HG03520 (cell line): ENCODE measurements around the gene FAM174C.

ENCODE experiments used
- ATAC-seq: cut with Tn5 transposase; IDR thresholded peaks from one replicate; pipeline ENCODE4 v1.9.1; 2021; ENCODE audit warnings: mild to moderate bottlenecking, moderate library complexity; ENCODE audit not compliant: unreplicated experiment

Gene FAM174C

DNA sequence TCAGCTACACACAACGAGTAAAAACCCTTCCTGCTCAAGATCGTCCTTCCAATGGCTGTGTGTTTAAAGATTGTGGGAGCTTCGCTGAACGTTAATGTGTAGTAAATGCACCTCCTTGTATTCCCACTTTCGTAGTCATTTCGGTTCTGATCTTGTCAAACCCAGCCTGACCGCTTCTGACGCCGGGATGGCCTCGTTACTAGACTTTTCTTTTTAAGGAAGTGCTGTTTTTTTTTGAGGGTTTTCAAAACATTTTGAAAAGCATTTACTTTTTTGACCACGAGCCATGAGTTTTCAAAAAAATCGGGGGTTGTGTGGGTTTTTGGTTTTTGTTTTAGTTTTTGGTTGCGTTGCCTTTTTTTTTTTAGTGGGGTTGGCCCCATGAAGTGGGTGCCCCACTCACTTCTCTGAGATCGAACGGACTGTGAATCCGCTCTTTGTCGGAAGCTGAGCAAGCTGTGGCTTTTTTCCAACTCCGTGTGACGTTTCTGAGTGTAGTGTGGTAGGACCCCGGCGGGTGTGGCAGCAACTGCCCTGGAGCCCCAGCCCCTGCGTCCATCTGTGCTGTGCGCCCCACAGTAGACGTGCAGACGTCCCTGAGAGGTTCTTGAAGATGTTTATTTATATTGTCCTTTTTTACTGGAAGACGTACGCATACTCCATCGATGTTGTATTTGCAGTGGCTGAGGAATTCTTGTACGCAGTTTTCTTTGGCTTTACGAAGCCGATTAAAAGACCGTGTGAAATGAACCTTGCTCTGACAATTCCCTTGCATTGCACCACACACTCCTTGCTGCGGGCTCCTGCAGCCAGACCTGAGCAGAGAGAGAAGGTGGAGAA is 2.7 kb upstream of the FAM174C start:
- ATAC-seq: no peak

DNA sequence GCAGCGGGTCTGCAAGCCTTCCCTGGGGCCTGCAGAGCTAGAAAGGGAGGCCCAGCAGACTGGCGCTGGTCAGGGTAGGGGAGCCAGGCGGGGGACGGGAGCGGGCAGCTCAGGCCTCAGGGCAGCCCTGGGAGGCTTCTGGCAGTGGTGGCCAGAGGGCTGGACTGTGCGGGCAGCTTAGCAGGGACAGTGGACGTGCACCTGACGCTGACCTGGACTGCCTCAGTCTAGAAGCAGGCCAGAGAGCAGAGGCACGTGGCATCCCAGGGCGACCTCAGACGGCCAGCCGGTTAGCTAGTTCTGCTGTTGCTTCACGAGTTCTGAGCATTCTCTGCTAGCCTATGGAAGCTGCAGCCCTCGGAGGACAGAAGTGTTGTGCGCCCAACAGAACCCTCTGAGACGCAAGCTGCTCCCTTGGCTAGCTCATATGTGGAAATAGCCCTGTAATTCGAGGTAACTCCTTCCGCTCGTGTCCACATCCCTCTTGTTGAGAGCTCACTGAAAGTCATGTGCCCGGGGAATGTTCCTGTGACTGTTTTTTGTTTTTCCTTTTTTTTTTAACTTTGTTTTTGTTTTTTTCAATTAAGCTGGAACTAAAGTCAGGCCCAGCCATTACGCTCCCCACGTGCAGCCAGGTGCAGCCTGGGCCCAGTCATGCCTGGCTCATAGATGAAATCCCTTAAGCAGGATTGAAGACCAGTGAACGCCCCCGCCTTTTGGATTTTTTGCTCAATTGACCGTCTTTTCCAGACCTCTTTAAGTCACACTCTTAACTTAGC is 1.9 kb upstream of the FAM174C start:
- ATAC-seq: no peak

DNA sequence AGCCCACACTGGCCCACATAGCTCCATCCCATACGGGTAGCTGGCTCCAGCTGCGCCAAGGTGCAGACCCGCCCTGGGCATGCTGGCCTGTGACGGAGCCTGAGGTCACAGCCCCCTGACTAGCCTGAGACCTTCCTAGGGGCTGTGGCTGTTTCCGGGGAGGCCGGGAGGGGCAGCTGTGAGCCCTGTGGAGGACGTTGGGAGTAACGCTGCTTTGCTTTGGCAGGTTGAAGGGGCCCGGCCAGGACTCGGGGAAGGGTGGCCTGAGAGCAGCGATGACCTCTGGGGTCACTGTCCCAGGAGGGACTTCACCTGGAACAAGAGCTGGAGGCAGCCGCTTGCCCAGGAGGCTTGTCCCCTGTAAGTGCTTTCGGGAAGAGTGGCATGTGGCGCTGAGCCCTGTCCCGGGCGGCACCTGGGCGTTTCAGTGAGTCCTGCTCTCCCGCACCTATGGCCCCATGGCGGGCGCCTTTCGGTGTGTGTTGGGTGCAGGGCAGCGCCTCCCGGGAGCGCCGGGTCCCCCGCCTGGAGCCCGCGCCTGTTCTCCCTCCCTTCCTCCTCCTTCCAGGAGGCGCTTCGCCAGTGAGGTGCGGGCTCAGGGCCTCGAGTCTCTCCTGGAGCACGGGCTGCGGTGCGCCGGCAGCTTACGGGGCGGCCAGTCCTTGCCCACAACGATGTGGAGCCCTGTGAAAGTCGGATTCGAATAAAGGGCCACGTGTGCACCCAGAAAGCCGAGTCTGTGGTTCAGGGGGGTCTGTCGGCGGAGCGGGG is 1.1 kb upstream of the FAM174C start:
- ATAC-seq: no peak

DNA sequence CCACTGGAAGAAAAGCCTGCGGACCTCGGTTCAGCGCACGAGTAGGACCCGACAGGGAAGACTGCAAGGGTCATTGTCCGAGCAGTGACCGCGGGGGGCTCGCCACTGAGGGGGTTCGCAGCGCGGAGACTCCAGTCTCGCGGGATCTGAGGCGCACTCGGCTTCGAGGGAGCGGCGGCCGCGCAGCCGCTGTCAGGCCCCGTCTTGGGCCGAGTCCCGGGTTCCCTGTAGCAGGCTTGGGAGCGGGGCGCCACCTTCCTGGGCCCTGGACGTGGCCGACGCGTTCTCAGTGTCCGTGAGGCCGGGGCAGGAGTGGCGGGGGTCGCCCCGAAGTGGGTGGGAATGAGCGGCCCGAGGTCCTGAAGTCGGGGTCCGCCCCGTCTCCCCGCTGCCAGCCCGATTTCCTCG is 474 bp upstream of the FAM174C start:
- ATAC-seq: no peak

DNA sequence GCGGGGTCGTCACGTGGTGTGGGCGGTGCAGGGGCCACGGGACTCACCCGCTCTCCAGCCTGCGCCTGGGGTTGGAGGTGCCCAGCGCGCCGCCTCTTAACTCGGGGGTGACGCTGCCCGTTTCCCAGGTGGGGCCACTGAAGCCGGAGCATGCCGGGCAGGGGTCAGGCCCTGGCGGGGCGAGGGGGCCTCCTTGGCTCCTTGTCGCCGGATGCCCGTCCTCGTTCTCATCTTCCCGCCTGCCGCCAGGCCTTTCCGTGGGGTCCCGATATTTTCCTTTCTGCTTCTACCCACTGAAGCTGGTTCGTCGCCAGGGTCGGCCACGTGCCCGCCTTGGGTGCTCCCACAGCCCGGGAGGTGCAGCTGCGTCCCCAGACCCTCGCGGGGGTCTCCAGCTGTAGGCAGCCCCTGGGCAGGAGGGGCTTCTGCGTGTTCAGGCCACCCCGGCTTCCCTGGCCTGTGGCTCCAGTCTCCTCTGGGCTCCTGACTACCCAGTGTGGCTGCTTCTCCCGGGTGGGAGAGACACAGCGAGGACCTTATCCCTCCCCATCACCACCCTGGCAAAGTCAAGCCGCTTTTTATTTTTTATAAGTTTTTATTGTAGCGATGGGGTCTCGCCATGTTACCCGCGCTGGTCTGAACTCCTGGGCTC is 772 bp downstream of the FAM174C start:
- ATAC-seq: no peak

DNA sequence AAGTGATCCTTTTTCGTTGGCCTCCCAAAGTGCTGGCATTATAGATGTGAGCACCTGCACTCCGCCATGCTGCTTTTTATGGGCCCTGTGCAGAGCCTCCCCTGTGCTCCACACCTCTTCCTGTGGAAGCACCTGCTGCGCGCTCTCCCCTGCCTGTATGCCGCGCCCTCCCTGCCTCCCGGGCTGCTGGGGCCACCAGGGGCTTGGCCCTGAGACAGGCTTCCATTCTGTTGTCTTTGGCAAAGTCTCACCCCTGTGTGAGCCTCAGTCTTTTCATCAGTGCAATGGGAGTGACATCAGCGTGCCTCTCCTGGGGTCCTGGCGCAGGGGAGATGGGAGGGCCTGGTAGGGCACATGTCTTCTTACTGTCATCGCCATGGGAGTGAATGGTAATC is 1.3 kb downstream of the FAM174C start:
- no peak for ATAC-seq

DNA sequence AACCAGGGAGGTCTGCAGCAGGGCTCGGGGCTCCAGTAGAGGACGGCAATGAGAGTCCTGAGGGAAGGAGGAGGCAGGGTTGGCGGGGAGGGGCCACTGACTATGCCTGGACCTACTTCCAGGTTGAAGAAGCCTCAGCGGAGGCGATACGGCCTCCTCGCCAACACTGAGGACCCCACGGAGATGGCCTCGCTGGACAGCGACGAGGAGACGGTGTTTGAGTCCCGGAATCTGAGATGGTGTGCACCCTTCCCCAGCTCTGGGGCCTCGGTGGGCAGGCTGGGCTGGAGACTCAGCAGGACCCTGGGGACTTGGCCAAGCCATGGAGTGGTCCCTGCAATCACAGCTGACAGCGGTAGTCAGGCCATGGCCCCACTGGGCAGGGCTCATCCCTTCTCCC is 1.7 kb downstream of the FAM174C start:
- ATAC-seq: no peak

DNA sequence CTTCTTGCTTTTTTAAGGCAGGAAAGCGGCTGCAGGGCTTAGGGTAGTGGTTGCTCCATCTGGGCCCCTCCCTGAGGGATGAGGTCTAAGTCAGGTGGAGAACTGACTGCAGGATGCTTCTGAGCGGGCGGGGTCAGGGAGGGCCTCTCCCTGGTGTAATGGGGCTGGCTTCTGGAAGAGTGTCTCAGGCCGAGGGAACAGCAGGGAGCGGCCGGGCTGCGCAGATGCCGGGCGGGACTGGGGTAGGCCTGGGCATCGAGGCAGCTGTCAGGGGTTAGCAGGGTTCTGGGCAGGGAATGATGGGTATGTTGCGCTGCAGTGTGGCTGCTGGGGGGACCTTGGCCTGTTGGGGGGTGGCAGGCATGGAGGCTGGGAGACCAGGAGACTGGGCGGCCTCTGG is 2.7 kb downstream of the FAM174C start:
- ATAC-seq: no peak

DNA sequence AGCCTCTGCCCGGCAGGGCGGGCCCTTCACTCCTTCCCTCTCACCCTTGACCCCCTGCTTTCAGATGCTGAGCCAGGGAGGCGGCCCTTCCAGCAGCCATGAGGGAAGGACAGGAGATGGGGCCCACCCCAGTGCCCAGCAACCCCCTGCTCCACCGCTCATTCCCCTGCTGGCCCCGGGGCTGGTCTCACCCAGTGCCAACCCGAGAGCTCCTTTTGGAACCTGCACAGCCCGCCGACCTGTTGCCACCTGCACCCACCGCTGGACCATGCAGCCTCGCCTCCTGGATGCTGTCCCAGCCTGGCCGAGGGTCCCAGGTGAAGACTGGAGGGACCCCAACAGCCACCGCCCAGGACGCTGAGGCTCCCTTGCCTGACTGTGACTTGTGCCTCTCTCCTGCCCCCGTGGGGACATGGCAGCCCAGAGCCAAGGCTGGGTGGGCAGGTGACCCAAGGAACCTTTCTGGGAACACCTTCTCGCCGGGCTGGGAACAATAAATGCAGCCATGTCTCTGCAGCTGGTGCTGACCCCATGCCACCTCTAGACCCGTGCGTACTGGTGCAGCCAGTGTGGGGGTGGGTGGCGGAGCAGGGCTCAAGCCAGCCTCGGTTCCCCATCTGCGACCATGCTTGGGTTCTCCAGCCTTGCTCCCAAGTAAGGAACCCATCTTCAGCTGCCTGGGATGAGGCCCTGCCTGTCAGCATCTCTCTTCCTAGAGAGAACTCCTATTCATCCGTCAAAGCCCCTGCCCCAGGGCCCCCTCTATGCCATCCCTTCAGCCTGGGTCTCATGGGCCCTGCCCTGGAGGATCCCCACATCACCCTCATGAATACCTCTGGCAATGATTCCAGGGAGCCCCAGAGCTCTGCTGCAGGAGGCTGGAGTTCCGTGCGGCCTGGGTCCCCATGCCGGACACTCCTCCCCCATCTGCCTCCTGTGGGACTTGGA is 3.7 kb downstream of the FAM174C start:
- ATAC-seq: no peak

DNA sequence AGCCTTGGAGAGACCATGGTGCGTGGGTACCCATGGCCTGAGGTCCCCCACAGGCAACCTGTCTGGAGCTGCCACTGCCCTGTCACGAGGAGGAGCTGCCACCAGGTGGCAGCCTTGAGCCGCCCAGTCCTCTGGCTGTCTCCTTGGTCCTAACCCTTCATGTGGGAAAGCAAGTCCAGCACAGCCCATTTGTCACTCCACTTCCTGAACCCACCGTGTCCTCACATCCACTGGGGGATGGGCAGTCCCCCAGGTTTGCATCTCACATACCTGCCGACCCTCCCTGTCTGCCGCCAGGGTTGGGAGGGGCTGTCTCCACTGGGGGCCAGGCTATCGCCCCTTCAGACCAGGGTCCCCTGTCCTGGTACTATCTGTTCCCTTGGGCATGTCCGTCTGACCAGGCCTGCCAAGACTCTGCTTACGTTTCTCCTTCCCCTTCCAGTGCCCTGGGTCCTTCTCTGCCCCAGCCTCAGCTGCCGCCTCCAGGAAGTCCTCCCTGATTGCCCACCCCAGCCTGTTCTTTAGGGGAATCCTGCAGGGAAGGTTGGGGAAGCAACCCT is 4.5 kb downstream of the FAM174C start:
- ATAC-seq: no peak

DNA sequence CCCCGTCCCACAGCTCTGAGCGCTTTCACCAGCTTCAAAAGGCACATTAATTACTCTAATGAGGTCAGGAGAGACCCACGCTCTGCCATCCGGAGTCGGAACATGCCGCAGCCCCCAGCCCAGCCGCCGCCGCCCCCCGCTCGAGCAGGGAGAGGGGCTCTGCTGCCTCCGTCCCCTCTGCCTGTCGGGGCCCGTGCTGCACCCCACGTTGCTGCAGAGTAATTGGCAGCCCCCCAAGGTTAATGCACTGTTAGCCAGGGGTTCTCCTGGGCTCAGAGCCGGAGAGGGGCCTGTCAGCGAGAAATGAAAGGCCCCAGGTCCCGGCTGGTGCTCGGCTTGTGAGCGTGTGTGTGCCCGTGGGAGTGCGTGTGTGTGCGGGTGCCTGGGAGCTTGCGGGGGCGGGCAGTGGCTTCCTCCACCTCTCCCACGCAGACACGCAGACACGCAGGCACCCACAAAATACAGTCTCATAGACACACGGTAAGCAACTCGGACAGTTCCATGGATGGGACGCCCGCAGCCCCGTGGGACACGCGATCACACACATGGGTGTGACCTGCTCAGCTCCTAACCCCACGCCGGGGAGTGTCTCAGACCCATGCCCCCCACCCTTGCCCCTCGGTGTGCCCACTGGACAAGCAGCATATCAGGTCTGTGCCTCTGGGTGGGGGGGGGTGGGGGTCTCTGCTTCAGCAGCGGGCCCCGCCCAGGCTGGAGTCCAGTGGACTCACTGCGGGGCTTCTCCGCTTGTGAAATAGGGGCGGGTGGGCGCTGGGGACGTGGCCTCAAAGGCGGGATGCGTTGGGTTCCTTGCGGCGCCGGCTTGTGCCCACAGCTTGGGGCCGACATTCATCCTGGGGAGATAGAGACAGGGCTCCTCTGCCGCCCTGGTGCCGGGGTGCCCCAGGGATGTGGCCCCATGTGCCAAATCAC is 5.6 kb downstream of the FAM174C start:
- no peak for ATAC-seq

DNA sequence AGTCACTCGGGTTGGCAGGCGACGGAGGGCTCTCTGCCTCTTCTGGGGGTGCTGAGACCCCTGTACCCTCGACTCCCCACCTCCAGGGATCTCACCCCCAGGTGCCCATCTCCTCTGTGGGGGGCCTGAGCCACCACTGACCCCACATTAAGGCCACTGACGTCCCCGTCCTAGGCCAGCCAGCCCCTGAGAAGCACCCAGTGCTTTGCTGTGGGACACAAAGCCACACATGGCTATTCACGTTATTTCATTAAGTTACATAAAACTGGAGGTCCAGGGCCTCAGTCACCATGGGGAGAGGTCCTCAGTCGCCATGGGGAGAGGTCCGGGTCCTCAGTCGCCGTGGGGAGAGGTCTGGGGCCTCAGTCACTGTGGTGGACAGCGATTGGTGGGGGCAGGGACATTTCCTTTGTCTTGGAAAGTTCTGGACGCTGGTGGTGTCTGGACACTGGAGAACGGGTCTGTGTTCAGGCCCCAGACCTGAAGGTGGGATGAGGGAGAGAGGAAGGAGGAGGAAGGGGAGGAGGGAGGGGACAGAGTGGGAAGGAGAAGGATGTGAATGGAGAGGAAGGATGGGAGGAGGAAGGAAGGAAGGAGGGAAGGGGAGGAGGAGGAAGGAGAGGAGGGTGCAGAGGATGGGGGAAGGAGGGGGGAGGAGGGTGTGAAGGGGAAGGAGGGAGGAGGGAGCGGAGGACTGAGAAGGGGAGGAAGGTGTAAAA is 6.4 kb downstream of the FAM174C start:
- ATAC-seq: no peak

DNA sequence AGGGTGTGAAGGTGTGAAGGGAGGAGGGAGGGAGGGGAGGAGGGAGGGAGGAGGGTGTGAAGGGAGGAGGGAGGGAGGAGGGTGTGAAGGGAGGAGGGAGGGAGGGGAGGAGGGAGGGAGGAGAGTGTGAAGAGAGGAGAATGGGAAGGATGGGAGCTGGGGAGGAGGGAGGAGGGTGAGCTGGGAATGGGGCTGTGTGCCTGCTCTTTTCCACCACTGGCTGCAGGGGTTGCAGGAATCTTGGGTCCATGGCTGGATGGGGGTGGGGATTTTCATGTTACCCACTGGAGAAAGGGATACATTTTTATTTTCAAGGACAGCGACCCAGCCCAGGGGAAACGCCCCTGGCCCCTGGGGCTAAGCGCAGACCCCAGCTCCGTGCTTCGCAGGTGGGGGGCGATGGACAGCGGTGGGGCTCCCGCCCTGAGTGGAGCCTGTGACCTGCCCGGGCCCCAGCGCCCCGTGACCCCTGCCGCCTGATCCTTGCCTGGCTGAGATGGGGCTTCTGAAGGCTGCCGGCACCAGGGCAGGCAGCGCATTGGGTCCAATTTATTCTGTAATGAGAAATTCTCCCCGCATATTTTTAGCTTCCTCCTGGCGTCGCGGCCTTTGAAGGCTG is 7.4 kb downstream of the FAM174C start:
- no peak for ATAC-seq

DNA sequence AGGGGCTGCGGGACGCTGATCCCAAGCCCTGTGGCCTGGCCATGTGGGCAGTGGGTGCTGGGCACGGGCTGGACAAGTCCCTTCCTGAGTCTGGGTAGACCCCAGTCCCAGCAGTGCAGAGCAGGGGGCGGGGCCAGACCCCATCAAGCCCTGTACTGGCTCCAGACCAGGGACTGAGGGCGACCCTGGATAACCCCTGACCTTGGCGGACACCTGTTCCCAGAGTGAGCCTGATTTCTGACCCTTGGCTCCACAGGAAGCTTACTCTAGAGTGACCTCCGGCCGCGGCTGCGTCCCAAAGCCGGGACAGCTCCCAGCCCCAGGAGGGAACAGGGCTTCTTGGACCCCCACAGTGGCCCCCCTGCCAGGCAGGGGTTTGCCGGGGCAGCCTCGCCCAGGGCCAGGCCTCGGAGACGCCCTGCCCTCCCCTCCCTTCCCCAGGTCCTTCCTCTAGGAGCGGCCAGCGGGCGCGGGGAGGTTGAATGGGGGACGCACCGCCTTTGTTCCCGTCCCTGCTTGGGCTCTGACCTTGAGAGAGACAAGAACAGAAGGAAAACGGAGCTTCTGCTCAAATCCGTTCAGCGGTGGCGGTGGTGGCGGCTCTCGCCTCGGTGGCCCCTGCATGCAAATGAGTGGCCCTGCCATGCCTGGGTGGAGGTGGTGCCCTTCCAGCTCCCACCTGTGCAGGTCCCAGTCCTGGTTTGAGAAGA is 8.0 kb downstream of the FAM174C start:
- no peak for ATAC-seq

DNA sequence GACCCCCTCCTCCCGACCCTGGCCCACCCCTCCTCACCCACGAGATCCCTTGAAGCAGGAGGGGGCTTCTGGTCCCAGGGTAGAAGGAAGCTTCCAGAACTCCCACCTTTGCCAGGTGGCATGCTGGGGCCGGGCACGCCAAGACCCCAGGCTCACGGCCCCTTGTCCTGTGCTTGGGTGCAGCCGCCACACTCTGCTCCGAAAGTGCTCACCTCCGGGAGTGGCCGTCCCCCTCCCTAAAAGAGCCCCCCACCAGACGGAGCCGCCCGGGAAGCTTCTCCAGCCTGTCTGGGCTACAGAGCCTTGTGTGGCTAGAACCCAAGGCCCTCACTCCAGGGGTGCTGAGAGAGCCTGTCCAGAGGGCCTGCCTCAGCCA is 8.6 kb downstream of the FAM174C start:
- ATAC-seq: no peak

DNA sequence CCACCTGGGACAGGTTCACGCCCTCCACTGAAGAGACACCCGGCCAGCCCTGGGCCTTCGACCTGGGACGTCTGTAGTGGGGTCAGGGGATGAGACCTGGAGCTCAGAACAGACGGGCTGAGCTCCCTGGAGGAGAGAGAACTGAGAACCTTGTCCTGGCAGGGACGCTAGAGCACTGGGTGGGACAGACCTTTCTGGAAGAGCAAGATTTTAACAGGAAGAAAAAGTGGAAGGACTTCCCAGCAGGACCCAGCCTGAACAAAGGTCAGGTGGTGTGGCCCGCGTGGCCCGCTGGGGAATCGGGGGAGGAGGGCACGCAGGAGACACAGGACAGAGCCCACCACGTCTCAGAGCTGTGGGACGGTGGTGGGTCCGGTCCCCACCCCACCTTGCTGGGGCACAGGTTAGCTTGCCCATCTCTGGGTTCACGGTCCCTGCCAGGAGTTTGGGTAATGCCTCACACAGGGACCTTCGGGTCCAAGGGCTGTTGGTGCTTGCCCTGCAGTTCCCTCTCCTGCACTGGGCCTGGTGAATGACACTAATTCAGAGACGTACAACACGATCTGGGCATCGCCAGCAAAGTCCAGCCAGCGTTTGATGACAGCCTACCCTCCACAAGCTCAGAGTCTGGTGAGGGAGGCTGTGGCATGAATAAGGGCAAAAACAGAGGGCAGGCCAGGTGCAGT is 9.1 kb downstream of the FAM174C start:
- ATAC-seq: no peak
